Mesenteric fat pad (tissue), 1 donor: ENCODE data around the gene THEMIS. TPM values are rescaled to one million over a fixed set of nuclear protein-coding genes. Genes with fewer than 3 reads are reported as not detected.
"Not testable (repeated sequence)": the region's sequence is repeated elsewhere in the genome, so short reads cannot be mapped to it uniquely, and the experiment has no call there.

Experiments used
- DNase-seq: peaks from one replicate; pipeline ENCODE4 v3.0.0-alpha.2; 2020; ENCODE audit warnings: low spot score
- total RNA-seq: library from RNA; stranded (reverse); fragmentation: NEBNext Ultra II Directional; extraction: Animal tissue kit (Norgen Biotek cat#: 25700); gene quantifications from one replicate; pipeline ENCODE4 v1.2.1, GENCODE V29; 2021
- donor health status: DM: yes; HTN: yes; CAD: no.

Gene THEMIS
- total RNA-seq, 1 donor from 2014 or later: 0.45 TPM

- no peak for DNase-seq
Measured at GRCh38 chr6:127727260-127727953, 173.5 kb downstream of the THEMIS start.

- no peak for DNase-seq
Measured at GRCh38 chr6:127725821-127726220, 175.0 kb downstream of the THEMIS start.

GRCh38 chr6:127718694-127719093 is 182.2 kb downstream of the THEMIS start:
- DNase-seq: no peak

GRCh38 chr6:127717384-127717783 is 183.5 kb downstream of the THEMIS start:
- no peak for DNase-seq

GRCh38 chr6:127716465-127716864 is 184.4 kb downstream of the THEMIS start:
- DNase-seq: no peak

- no peak for DNase-seq
Measured at GRCh38 chr6:127710668-127711067, 190.2 kb downstream of the THEMIS start.

- DNase-seq: no peak
Measured at GRCh38 chr6:127706216-127706615, 194.6 kb downstream of the THEMIS start.

- no peak for DNase-seq
Measured at GRCh38 chr6:127695108-127695507, 205.8 kb downstream of the THEMIS start.

GRCh38 chr6:127691146-127691545 is 209.7 kb downstream of the THEMIS start:
- DNase-seq: no peak

- DNase-seq: no peak
Measured at GRCh38 chr6:127690588-127690987, 210.3 kb downstream of the THEMIS start.

- DNase-seq: no peak
Measured at GRCh38 chr6:127690092-127690491, 210.8 kb downstream of the THEMIS start.

GRCh38 chr6:127687490-127687889 is 213.4 kb downstream of the THEMIS start:
- not testable (repeated sequence) for DNase-seq

GRCh38 chr6:127686084-127686483 is 214.8 kb downstream of the THEMIS start:
- DNase-seq: no peak

- no peak for DNase-seq
Measured at GRCh38 chr6:127684501-127684900, 216.4 kb downstream of the THEMIS start.
